Measurements from ENCODE around the gene PLCB2.

GRCh38 chr15:40242213-40242599 is 65.5 kb downstream of the PLCB2 start:
- TF ChIP-seq CTCF (IDR thresholded peaks at IDR 0.05) (no peak), ZFX (IDR thresholded peaks at IDR 0.05; ENCODE audit: borderline replicate concordance) (no peak)
